Sigmoid colon (tissue), 7 donors: ENCODE measurements around the gene TMEM203. TPM values are rescaled to one million over a fixed set of nuclear protein-coding genes. Genes with fewer than 3 reads are reported as not detected.

ENCODE experiments used
- DNase-seq: peaks from one replicate; pipeline ENCODE4 v3.0.0-alpha.2; 2019
- H3K27ac ChIP-seq, 4 donors: fragments of 200-600 bp; sonication (generic); one replicate each; pipeline ENCODE4 v1.5.1; 2016 to 2019; ENCODE audit warnings: mild to moderate bottlenecking in 1 of 4
- H3K27me3 ChIP-seq, 3 donors: fragments of 200-600 bp; sonication (generic); one replicate each; pipeline ENCODE4 v1.5.1; 2019; ENCODE audit warnings: mild to moderate bottlenecking in 1 of 3
- H3K36me3 ChIP-seq, 4 donors: fragments of 200-600 bp; sonication (generic); one replicate each; pipeline ENCODE4 v1.5.1; 2016 to 2019
- H3K4me1 ChIP-seq, 4 donors: fragments of 200-600 bp; sonication (generic); one replicate each; pipeline ENCODE4 v1.5.1; 2017 to 2019
- H3K4me3 ChIP-seq, 4 donors: fragments of 200-600 bp; sonication (generic); one replicate each; pipeline ENCODE4 v1.5.1; 2017 to 2019; ENCODE audit warnings: mild to moderate bottlenecking in 2 of 4, moderate library complexity in 1 of 4
- H3K9me3 ChIP-seq, 4 donors: fragments of 200-600 bp in 3 of 4; sonication (generic) in 3 of 4; one replicate each; pipeline versions ENCODE4 v1.5.1 to v1.6.1; 2013 to 2019
- CTCF ChIP-seq, 4 experiments: fragments of 450-650 bp in 3 of 4; fragments of 200-600 bp in 1 of 4; IDR thresholded peaks; one replicate each; pipeline ENCODE4 v1.5.1; 2016 to 2019; ENCODE audit warnings: antibody characterized with exemption in 4 of 4, mild to moderate bottlenecking in 3 of 4, moderate library complexity in 2 of 4
- EP300 ChIP-seq, 4 donors: sonication (generic); formaldehyde crosslinking; IDR thresholded peaks; one replicate each; pipeline ENCODE4 v1.6.1; 2017; ENCODE audit warnings: antibody characterized with exemption in 4 of 4
- POLR2A ChIP-seq, 2 donors: fragments of 450-650 bp; IDR thresholded peaks; one replicate each; pipeline ENCODE4 v1.6.1; 2016; ENCODE audit warnings: antibody characterized with exemption in 2 of 2, mild to moderate bottlenecking in 2 of 2, moderate library complexity in 2 of 2
- POLR2AphosphoS5 ChIP-seq, 4 donors: sonication (generic); formaldehyde crosslinking; IDR thresholded peaks; one replicate each; pipeline ENCODE4 v1.6.1; 2017; ENCODE audit warnings: antibody characterized with exemption in 4 of 4
- WGBS, 2 donors: extraction: QIAGEN DNeasy Blood & Tissue Kit; methylation state at CpG; one replicate each; pipeline ENCODE4 v1.1.7; 2013; 5-methylcytosine and 5-hydroxymethylcytosine counted together
- intact Hi-C: fragments of 100-400 bp; cut with DNase I; formaldehyde crosslinking; loops from one replicate; pipeline ENCODE4 v1.15.1; 2023
- polyA plus RNA-seq, 3 donors: library from polyadenylated mRNA; stranded (reverse); fragments of 200-250 nt; gene quantifications; one replicate each; pipeline ENCODE4 v1.2.3, GENCODE V29; 2013
- total RNA-seq, 4 donors: library from RNA; depleted of rRNA; stranded (reverse); fragments of >200 nt; gene quantifications; one replicate each; pipeline ENCODE4 v1.1.0, GENCODE V29; 2016
- donor health status: healthy with polysubstance abuse.
- donor health status: Bipolar disorder and iron deficiency.
- donor health status: healthy.

Gene TMEM203
- total and polyA plus RNA-seq, 7 donors, result 24.8 to 42.0 (median 33.2) TPM

- peaks cover 0 to 17% (median 11%) of the 10 kb centered on the region in 4 donors for H3K4me1 ChIP-seq
- TF ChIP-seq POLR2A (IDR thresholded peaks at IDR 0.05) (no peak), POLR2AphosphoS5 (IDR thresholded peaks at IDR 0.05) (no peak), CTCF (IDR thresholded peaks at IDR 0.05) (no peak), EP300 (IDR thresholded peaks at IDR 0.05) (no peak)
- no peak for DNase-seq
- H3K27ac ChIP-seq, result no peak overlapping the region
- no peaks in the 10 kb centered on the region for H3K9me3 ChIP-seq
- intact Hi-C loops, result no loop called here
- WGBS, 2 donors, result 88 to 89% methylated on average over 23 of the region's 23 CpGs
- no peak overlapping the region for H3K4me3 ChIP-seq
- peaks cover 35 to 71% (median 71%) of the 10 kb centered on the region in 3 donors for H3K27me3 ChIP-seq
- H3K36me3 ChIP-seq, result no peaks in the 10 kb centered on the region
Measured at GRCh38 chr9:137231372-137232039, 26.1 kb upstream of the TMEM203 start.

- Histone ChIP-seq H3K4me3 (no peak within 1 kb of the TSS), H3K27me3 (peaks cover 35 to 71% (median 71%) of the 10 kb centered on the region in 3 donors), H3K27ac (no peak within 1 kb of the TSS), H3K36me3 (no peaks in the 10 kb centered on the region), H3K9me3 (no peaks in the 10 kb centered on the region), H3K4me1 (peaks cover 0 to 10% (median 4%) of the 10 kb centered on the region in 4 donors)
- TF ChIP-seq CTCF (IDR thresholded peaks at IDR 0.05) (no peak), POLR2AphosphoS5 (IDR thresholded peaks at IDR 0.05) (no peak), EP300 (IDR thresholded peaks at IDR 0.05) (no peak), POLR2A (IDR thresholded peaks at IDR 0.05) (no peak)
- WGBS, 2 donors, result 24 to 69% methylated on average over 14 of the region's 14 CpGs
- intact Hi-C loops, result no loop called here
- no peak for DNase-seq
Measured at GRCh38 chr9:137230705-137231371, 25.4 kb upstream of the TMEM203 start, which contains the start of gene SLC34A3. SLC34A3 (plus strand) TSS chr9:137230901; CDS start chr9:137231703, 802 bp downstream.

- H3K27me3 ChIP-seq, result peaks cover 35 to 71% (median 66%) of the 10 kb centered on the region in 3 donors
- intact Hi-C loops, result no loop called here
- WGBS, 2 donors, result 14 to 51% methylated on average over 31 of the region's 31 CpGs
Measured at GRCh38 chr9:137229903-137230704, 24.7 kb upstream of the TMEM203 start.

More at GRCh38 chr9:137229903-137230704, 24.7 kb upstream of the TMEM203 start:
- H3K4me3 ChIP-seq, result no peak overlapping the region
- no peaks in the 10 kb centered on the region for H3K9me3 ChIP-seq
- peaks cover 0 to 5% (median 0%) of the 10 kb centered on the region in 4 donors for H3K4me1 ChIP-seq
- TF ChIP-seq POLR2AphosphoS5 (IDR thresholded peaks at IDR 0.05), result no peak
- no peak for TF ChIP-seq POLR2A (IDR thresholded peaks at IDR 0.05)
- no peak for TF ChIP-seq CTCF (IDR thresholded peaks at IDR 0.05)
- TF ChIP-seq EP300 (IDR thresholded peaks at IDR 0.05), result no peak
- no peak for DNase-seq
- H3K27ac ChIP-seq, result no peak overlapping the region
- no peaks in the 10 kb centered on the region for H3K36me3 ChIP-seq
